ENCODE measurements around the gene HEATR5A.

HEATR5A gene

GRCh38 chr14:31320216-31320615 lies 100.1 kb downstream of the HEATR5A start:
- no peak for TF ChIP-seq POLR2AphosphoS5 (IDR thresholded peaks at IDR 0.05; ENCODE audit: low read depth, low read length)
- no peak for TF ChIP-seq TAF1 (IDR thresholded peaks at IDR 0.05; ENCODE audit: borderline replicate concordance, insufficient read depth, low read length)

- TF ChIP-seq POLR2AphosphoS5 (IDR thresholded peaks at IDR 0.05; ENCODE audit: low read depth, low read length) (no peak), FOXP2 (optimal IDR thresholded peaks at IDR 0.05; ENCODE audit: borderline replicate concordance, extremely low read depth, extremely low read length, insufficient read depth) (no peak), TAF1 (IDR thresholded peaks at IDR 0.05; ENCODE audit: borderline replicate concordance, insufficient read depth, low read length) (no peak), REST (IDR thresholded peaks at IDR 0.05; ENCODE audit: insufficient read depth in 1 of 2, low read depth in 2 of 2, low read length in 2 of 2) (no peak), SIN3A (IDR thresholded peaks at IDR 0.05; ENCODE audit: borderline replicate concordance, insufficient read depth, low read length) (no peak)
These were observed 100.6 kb downstream of the HEATR5A start for GRCh38 chr14:31319701-31320100.

- no peak for TF ChIP-seq POLR2AphosphoS5 (IDR thresholded peaks at IDR 0.05; ENCODE audit: low read depth, low read length)
- TF ChIP-seq FOXP2 (optimal IDR thresholded peaks at IDR 0.05; ENCODE audit: borderline replicate concordance, extremely low read depth, extremely low read length, insufficient read depth) = no peak
- TF ChIP-seq TAF1 (IDR thresholded peaks at IDR 0.05; ENCODE audit: borderline replicate concordance, insufficient read depth, low read length) = no peak
- no peak for TF ChIP-seq SIN3A (IDR thresholded peaks at IDR 0.05; ENCODE audit: borderline replicate concordance, insufficient read depth, low read length)
- no peak for TF ChIP-seq REST (IDR thresholded peaks at IDR 0.05; ENCODE audit: insufficient read depth in 1 of 2, low read depth in 2 of 2, low read length in 2 of 2)
These were observed 107.4 kb downstream of the HEATR5A start for GRCh38 chr14:31312934-31313333.

GRCh38 chr14:31307618-31308017 lies 112.7 kb downstream of the HEATR5A start:
- no peak for TF ChIP-seq TAF1 (IDR thresholded peaks at IDR 0.05; ENCODE audit: borderline replicate concordance, insufficient read depth, low read length)
- TF ChIP-seq POLR2AphosphoS5 (IDR thresholded peaks at IDR 0.05; ENCODE audit: low read depth, low read length) = no peak
- no peak for TF ChIP-seq FOXP2 (optimal IDR thresholded peaks at IDR 0.05; ENCODE audit: borderline replicate concordance, extremely low read depth, extremely low read length, insufficient read depth)
- TF ChIP-seq SIN3A (IDR thresholded peaks at IDR 0.05; ENCODE audit: borderline replicate concordance, insufficient read depth, low read length) = no peak
- no peak for TF ChIP-seq REST (IDR thresholded peaks at IDR 0.05; ENCODE audit: insufficient read depth in 1 of 2, low read depth in 2 of 2, low read length in 2 of 2)

- TF ChIP-seq FOXP2 (optimal IDR thresholded peaks at IDR 0.05; ENCODE audit: borderline replicate concordance, extremely low read depth, extremely low read length, insufficient read depth) (no peak), REST (IDR thresholded peaks at IDR 0.05; ENCODE audit: insufficient read depth in 1 of 2, low read depth in 2 of 2, low read length in 2 of 2) (no peak)
These were observed 113.2 kb downstream of the HEATR5A start for GRCh38 chr14:31307198-31307597.
